Activated CD8-positive, alpha-beta memory T cell treated with anti-CD3 and anti-CD28 coated beads, Interleukin-2, amount 50 U/mL, for 4 hours (primary cell): ENCODE measurements around the gene TMF1.
A peak's percentile ranks its signal among the peaks of the same experiment; 100 is the strongest.

Source experiments
- DNase-seq: peaks from one replicate; pipeline ENCODE4 v3.0.0-alpha.2; 2020

The TMF1 gene

DNA sequence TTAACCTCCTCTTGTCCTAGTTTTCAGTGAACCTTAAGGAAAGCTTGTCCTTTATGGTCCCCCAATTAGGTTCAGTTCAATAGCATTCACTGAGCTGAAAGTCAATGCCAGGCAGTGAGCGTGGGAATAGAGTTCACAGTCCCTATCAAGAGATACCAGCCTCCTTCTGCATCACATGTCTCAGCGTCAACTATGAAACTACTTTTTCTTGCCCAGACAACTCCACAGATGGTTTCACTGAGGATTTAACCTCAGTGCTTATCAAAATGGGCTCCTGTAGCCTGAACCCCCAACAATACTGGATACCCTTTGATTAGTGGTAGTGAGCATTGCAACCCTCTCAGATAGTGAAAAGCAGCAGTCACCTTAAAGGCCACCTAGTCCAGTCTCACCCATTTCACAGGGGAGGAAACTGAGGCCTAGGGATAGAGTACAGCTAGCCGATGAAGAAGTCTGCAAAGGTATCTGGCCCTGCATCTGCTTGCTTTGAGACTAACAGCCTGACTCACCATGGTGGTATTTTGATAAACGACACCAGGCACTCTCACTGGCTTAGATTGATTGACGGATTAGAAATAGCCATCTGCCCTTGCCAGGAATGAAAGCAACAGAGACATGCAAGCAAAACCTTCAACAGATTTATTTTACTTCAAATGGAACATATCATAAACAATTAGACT lies 29.6 kb upstream of the TMF1 start:
- DNase-seq: no peak

DNA sequence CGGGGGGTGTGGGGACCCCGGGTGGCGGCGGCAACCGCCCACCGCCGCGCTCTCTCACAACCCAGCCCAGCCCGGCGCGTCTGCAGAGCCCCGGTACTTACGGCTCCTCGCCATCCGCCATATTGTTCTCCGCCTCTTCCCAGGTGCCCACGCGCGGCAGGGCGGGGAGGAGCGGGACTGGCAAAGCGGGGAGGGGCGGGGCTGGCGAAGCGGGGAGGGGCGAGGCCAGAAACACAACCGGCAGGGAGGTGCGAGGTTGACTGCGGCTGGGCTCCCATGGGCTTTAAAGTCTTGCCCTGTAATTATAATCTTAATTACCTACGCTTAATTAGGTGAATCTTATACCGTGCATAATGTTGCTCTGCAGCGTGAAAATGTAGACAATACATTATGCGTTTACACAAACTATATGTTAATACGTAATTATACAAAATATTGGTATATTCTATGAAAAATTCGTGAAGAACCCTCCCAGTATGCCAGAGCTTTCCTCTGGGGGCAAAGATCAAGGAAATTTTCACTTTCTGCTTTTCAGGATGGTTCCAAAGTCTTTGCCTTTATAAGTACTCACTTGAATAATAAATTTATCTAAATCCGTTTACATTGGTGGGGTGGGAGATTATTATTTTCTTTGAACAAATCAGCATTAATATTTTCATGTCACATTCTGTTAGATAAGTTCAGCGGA lies 28.2 kb upstream of the TMF1 start, which contains the start of gene UBA3:
UBA3 (minus strand) TSS at position 133 of the 688 bp plus-strand sequence; CDS start at position 121, 12 bp downstream.
- peak; percentile 93 for DNase-seq

DNA sequence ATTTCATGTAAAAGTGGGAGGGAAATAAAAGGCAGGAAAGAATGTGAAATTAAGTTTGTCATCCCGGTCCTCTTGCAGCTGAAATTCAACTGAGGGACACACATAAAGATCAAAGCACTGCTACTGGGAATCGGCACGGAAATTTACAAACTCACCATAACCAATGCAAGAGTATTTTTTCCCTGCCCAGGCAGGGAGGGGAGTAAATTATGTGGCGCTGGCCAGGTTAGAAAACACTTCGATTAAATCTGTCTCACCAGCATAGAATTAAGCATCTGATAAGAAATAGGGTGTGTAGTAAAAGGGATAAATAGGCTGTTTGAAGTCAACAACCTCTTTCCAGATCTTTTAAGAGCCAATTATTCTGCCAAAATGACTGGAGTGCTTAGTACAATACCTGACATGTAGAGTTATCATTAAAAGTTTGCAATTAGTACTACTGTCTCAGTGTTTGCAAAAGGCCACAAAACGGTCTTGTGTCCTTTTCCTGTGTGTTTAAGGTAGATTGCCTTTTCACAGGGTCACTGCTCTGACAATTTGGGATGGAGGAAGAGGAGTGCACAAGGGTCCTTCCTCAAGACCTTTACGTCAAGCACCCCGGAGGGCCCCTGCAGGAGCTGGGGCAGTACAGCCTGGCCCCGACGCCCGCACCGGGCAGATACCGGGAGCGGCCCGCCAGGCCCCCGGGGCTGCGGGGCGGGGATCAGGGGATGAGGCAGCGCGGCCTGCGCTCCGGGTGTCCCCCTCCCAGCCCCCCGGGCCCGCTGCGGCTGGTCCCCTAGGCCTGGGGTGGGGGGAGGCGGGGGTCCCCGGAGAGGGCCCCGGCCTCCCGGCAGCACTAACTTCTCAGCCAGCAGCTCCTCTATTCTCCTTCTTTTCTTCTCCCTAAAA lies 27.4 kb upstream of the TMF1 start:
- DNase-seq: no peak

- DNase-seq: no peak
These were observed 20.8 kb upstream of the TMF1 start for GRCh38 chr3:69072928-69073327.

DNA sequence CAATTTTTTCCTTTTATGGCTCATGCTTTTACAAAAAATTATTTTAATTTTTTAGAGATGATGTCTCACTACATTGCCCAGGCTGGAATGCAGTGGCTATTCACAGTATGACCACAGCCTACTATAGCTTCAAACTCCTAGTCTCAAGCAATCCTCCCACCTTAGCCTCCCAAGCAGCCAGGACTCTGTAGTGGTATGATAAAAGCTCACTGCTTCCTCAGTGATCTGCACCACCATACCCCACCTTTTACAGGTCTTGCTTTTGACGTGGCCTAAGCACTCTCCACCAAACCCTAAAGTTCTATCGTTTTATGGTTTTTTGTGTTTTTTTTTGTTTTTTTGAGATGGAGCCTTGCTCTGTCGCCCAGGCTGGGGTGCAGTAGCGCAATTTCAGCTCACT lies 14.0 kb upstream of the TMF1 start:
- DNase-seq: no peak

DNA sequence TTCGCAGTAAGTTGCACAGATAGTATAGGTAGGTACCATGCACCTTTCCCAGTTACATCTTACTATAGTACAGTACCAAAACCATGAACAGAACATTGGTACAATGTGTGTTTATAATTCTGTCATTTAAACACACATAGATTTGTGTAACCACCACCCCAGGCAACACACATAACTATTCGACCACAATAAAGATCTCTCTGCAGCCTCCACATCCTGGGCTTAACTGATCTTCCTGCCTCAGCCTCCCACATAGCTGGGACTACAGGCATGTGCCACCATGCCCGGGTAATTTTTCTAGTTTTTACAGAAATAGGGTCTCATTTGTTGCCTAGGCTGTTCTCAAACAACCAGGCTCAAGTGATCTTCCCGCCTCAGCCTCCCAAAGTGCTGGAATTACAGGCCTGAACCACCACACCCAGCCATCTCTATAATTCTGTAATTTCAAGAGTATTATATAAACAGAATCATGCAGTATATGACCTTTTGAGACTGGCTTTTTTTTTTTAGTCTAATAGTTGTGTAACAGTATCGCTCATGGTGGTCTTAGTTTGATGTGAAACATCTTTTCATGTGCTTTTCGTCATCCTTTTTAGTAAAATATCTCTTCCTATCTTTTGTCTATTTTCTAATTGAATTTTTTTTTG lies 13.3 kb upstream of the TMF1 start:
- DNase-seq: no peak

DNA sequence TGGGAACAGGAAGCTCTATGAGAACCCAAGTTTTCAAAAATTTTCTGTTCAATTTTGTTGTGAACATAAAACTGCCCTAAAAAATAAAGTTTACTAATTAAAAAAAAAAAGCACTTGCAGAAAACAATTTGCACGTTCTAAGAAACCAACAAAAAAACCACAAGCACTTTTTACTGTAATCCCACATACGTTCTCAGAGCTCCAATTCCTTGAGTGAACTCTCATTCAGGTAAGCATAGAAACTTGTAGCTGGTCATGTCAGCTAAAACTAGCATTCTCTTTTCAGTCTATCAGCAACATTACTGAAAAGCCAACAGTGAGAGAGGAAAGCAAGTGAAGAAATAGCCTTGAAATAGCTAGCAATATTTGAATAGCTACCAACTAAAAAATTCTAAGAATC lies 11.5 kb upstream of the TMF1 start:
- no peak for DNase-seq

DNA sequence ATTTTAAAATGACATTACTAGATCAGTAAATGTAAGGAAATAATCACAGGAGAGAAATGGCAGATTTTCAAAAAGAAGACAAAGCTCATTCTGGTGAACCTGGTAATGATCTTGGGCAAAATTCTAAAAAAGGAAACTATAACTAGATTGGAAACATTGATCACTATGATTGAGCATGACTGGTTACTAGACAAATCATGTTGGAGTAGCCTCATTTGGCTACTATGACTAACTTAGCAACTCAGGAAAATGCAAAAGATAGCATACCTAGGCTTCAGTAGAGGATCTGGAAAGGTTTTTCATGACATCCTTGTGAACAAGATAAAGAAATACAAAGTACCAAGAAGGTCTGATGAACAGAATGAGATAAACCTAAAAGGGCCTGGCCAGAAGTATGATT lies 7.6 kb upstream of the TMF1 start:
- no peak for DNase-seq

- no peak for DNase-seq
These were observed 6.8 kb upstream of the TMF1 start for GRCh38 chr3:69058947-69059224.

DNA sequence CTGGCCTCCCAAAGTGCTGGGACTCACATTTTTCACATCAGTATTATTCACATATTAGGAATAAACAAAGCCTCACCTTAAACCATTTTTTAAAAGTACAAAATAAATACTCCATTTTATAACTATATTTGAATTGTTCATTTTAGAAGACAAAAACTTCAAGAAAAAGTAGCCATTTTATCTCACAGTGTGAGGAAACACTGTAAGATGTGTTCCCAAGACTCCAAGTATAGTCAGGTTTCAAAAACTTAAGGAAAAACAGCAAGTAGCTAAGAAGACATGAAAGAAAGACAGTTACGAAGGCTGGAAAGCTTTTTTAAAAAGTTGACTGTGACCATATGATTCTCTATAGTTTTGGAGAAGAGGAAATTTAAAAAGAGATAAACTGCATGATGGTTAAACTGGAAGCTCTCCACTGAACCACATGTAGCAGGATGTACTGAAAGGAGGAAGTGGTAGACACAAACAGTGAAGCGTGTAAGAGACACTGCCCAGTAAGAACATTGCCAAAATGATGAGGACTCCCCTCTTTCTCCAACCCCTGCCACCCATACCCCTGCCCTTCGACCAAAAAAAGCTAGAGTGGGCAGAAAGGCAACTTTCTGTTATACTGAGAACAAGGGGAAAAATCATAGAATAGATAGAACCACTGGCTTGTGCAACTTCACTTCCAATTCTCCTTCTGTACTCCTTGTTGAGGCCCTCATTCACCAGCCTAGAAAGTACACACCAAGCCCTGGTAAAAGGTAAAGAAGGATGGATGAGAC lies 6.2 kb upstream of the TMF1 start:
- DNase-seq: no peak

GRCh38 chr3:69052472-69052898 lies 352 bp upstream of the TMF1 start:
- DNase-seq: no peak

- no peak for DNase-seq
These were observed 3.1 kb downstream of the TMF1 start for GRCh38 chr3:69048990-69049389.

DNA sequence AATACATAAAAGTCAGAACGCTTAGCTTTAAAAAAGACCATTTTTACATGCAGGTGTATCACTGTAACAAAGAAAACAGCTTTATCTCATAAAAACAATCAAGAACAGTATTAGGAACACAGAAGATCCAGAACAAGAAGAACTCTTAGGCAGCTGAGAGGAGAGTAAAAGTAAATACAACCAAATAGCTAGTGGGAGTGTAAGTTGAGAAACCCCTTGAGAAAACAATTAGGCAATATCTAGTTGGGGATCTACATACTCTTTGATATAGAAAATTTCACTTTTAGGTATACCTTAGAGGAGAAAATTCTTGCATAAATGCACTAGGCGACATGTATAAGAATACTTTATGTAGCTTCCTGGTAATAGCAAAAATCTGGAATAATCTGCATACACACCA lies 7.5 kb downstream of the TMF1 start:
- DNase-seq: no peak

- no peak for DNase-seq
These were observed 18.7 kb downstream of the TMF1 start for GRCh38 chr3:69033470-69033869.

DNA sequence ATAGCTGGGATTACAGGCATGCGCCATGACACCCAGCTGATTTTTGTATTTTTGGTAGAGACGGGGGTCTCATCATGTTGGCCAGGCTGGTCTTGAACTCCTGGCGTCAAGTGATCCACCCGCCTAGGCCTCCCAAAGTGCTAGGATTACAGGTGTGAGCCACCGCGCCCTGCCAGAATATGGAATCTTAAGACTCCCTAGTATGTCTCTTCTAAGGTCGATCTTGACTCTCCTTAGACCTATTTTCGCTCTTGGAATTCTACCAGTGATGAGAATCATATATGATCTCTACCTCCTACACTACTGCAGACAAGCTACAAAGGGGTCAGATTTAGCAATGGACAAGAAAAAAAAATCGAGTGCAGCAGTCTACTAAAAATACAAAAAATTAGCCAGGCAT lies 19.4 kb downstream of the TMF1 start:
- no peak for DNase-seq

GRCh38 chr3:69032142-69032541 lies 20.0 kb downstream of the TMF1 start:
- no peak for DNase-seq

DNA sequence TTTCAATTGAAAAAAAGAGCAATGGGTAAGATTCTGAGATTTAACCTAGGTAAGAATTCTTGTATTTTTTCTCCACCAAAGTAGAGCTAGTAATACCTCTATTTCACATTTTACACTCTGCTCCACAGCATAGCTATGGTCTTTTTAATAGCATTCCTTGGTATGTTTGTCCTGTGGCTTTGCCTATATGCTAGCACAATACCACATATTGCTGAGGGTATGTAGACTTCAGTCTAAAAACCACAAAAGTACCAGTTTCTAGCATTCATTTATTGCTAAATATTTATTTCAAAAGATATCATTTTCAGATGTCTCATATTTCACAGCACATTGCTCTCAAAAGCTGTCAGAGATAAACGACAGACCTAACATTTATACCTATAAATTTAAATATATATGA lies 20.5 kb downstream of the TMF1 start:
- no peak for DNase-seq

DNA sequence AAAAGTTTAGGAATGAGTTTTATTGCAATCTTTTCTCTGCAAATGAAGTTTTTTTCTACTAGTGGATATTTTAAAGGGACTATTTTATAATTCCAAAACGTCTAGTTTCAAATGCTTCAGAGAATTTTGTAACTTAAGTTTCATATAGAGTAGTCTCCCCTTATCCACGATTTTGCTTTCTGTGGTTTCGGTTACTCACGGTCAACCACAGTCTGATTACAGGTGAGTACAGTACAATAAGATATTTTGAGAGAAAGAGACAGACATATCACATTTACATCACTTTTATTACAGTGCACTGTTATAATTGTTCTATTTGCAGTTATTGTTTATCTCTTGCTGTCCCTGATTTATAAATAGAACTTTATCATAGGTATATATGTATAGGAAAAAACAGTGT lies 31.3 kb downstream of the TMF1 start:
- DNase-seq: no peak

DNA sequence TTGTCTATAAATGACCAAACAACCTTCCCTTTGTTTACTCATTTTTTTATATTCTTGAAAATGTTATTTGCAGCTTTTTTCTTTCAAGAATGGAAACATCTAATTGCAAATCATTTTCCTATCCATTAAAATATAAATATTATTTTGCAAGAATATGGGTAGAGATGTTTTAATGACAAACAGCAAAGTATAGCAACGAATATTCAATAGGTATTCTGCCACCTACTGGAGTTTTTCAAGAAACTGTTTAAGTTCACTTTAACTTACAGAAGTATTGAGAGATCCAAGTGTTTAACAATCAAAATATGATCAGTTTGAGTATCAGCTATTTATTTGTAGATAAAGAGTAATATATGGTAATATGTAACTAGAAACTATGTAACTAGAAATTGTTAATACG lies 31.7 kb downstream of the TMF1 start:
- DNase-seq: no peak

- no peak for DNase-seq
These were observed 35.2 kb downstream of the TMF1 start for GRCh38 chr3:69016901-69017300.

DNA sequence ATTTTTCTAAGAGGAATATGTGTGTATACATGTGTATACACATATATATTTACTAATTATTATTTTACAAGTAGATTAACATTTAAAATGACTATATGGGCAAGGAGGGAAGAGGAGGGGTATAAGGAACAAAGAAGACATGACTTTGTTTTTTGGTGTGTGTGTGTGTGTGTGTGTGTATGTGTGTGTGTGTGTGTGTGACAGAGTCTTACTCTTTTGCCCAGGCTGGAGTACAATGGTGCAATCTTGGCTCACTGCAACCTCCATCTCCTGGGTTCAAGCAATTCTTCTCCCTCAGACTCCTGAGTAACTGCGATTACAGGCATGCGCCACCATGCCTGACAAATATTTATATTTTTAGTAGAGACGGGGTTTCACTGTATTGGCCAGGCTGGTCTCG lies 36.0 kb downstream of the TMF1 start:
- no peak for DNase-seq

- DNase-seq: no peak
These were observed 38.0 kb downstream of the TMF1 start for GRCh38 chr3:69014022-69014580.
